ENCODE results near the gene RGMA. TPM values are rescaled to one million over a fixed set of nuclear protein-coding genes. Genes with fewer than 3 reads are reported as not detected.

RGMA gene
- total and polyA plus RNA-seq, 2 donors (not counting 1 experiment from before 2014, with no cell fraction given): 0.27 to 1.5 TPM

GRCh38 chr15:93029214-93029835 is 59.7 kb downstream of the RGMA start:
- H3K4me2 ChIP-seq (ENCODE audit: extremely low read depth, insufficient read depth, low read length): peak overlapping the region; percentile 59
- H3K27ac ChIP-seq (ENCODE audit: insufficient read depth, low read length): peak overlapping the region; percentile 81

GRCh38 chr15:93028632-93029213 is 60.3 kb downstream of the RGMA start:
- Histone ChIP-seq H3K27me3 (ENCODE audit: control insufficient read depth, insufficient read depth, low read length) (no peaks in the 10 kb centered on the region), H3K9me3 (ENCODE audit: control insufficient read depth, insufficient read depth, low read depth, low read length) (no peaks in the 10 kb centered on the region), H3K9ac (ENCODE audit: insufficient read depth, low read length) (peak overlapping the region; percentile 31), H3K79me2 (ENCODE audit: control insufficient read depth, insufficient read depth, low read length) (no peaks in the 10 kb centered on the region), H3K27ac (ENCODE audit: insufficient read depth, low read length) (peak overlapping the region; percentile 81), H3K4me1 (ENCODE audit: control insufficient read depth, extremely low read depth, insufficient read depth, low read length) (peaks cover 15% of the 10 kb centered on the region), H4K20me1 (ENCODE audit: control insufficient read depth, extremely low read depth, insufficient read depth, low read length) (no peaks in the 10 kb centered on the region), H3K36me3 (ENCODE audit: control insufficient read depth, insufficient read depth, low read length) (peaks cover 19% of the 10 kb centered on the region), H3K4me3 (replicated peaks in 1 of 4; ENCODE audit: control extremely low read depth in 1 of 4, insufficient read depth in 1 of 4, low read depth in 3 of 4, low read length in 4 of 4) (no peak overlapping the region), H2AFZ (ENCODE audit: low read length) (no peak overlapping the region), H3K4me2 (ENCODE audit: extremely low read depth, insufficient read depth, low read length) (peak overlapping the region; percentile 59)
- peak; percentile 92 to 98 for DNase-seq (ENCODE audit: low read depth in 2 of 2)
- TF ChIP-seq EZH2 (IDR thresholded peaks at IDR 0.05; ENCODE audit: low read length, missing control alignments): no peak
- TF ChIP-seq CTCF (conservative IDR thresholded peaks at IDR 0.05 in 1 of 2, IDR thresholded peaks at IDR 0.05 in 1 of 2; ENCODE audit: low read depth in 1 of 2, low read length in 2 of 2): no peak

More at GRCh38 chr15:93029214-93029835, 59.7 kb downstream of the RGMA start:
- peak; percentile 35 to 57 for DNase-seq (ENCODE audit: low read depth in 2 of 2)
- no peaks in the 10 kb centered on the region for H4K20me1 ChIP-seq (ENCODE audit: control insufficient read depth, extremely low read depth, insufficient read depth, low read length)
- no peaks in the 10 kb centered on the region for H3K27me3 ChIP-seq (ENCODE audit: control insufficient read depth, insufficient read depth, low read length)
- H3K9me3 ChIP-seq (ENCODE audit: control insufficient read depth, insufficient read depth, low read depth, low read length): no peaks in the 10 kb centered on the region
- no peaks in the 10 kb centered on the region for H3K79me2 ChIP-seq (ENCODE audit: control insufficient read depth, insufficient read depth, low read length)
- H3K9ac ChIP-seq (ENCODE audit: insufficient read depth, low read length): peak overlapping the region; percentile 31
- H2AFZ ChIP-seq (ENCODE audit: low read length): no peak overlapping the region
- TF ChIP-seq CTCF (conservative IDR thresholded peaks at IDR 0.05 in 1 of 2, IDR thresholded peaks at IDR 0.05 in 1 of 2; ENCODE audit: low read depth in 1 of 2, low read length in 2 of 2) (no peak), EZH2 (IDR thresholded peaks at IDR 0.05; ENCODE audit: low read length, missing control alignments) (no peak)
- no peak overlapping the region for H3K4me3 ChIP-seq (replicated peaks in 1 of 4; ENCODE audit: control extremely low read depth in 1 of 4, insufficient read depth in 1 of 4, low read depth in 3 of 4, low read length in 4 of 4)
- H3K4me1 ChIP-seq (ENCODE audit: control insufficient read depth, extremely low read depth, insufficient read depth, low read length): peaks cover 15% of the 10 kb centered on the region
- H3K36me3 ChIP-seq (ENCODE audit: control insufficient read depth, insufficient read depth, low read length): peaks cover 16% of the 10 kb centered on the region

- TF ChIP-seq CTCF (conservative IDR thresholded peaks at IDR 0.05 in 1 of 2, IDR thresholded peaks at IDR 0.05 in 1 of 2; ENCODE audit: low read depth in 1 of 2, low read length in 2 of 2): no peak
- Histone ChIP-seq H3K27me3 (ENCODE audit: control insufficient read depth, insufficient read depth, low read length) (no peaks in the 10 kb centered on the region), H2AFZ (ENCODE audit: low read length) (no peak overlapping the region), H3K27ac (ENCODE audit: insufficient read depth, low read length) (peak overlapping the region; percentile 81), H4K20me1 (ENCODE audit: control insufficient read depth, extremely low read depth, insufficient read depth, low read length) (no peaks in the 10 kb centered on the region), H3K79me2 (ENCODE audit: control insufficient read depth, insufficient read depth, low read length) (no peaks in the 10 kb centered on the region), H3K36me3 (ENCODE audit: control insufficient read depth, insufficient read depth, low read length) (peaks cover 19% of the 10 kb centered on the region), H3K9ac (ENCODE audit: insufficient read depth, low read length) (no peak overlapping the region), H3K9me3 (ENCODE audit: control insufficient read depth, insufficient read depth, low read depth, low read length) (no peaks in the 10 kb centered on the region), H3K4me1 (ENCODE audit: control insufficient read depth, extremely low read depth, insufficient read depth, low read length) (peaks cover 15% of the 10 kb centered on the region), H3K4me3 (replicated peaks in 1 of 4; ENCODE audit: control extremely low read depth in 1 of 4, insufficient read depth in 1 of 4, low read depth in 3 of 4, low read length in 4 of 4) (no peak overlapping the region), H3K4me2 (ENCODE audit: extremely low read depth, insufficient read depth, low read length) (peak overlapping the region; percentile 57)
- no peak for DNase-seq (ENCODE audit: low read depth in 2 of 2)
These were observed 60.8 kb downstream of the RGMA start for GRCh38 chr15:93028111-93028631.
